Measurements from ENCODE around the gene OSTF1.

The OSTF1 gene

GRCh38 chr9:75087824-75088645 is at the start of gene OSTF1, which contains the start of gene NMRK1:
OSTF1 (plus strand) TSS chr9:75088514; CDS start chr9:75088693, 179 bp downstream.
NMRK1 (minus strand) TSS chr9:75088155; CDS start chr9:75083115, 5,040 bp downstream.
- peak; percentile 63 to 96 (median 73) for DNase-seq (ENCODE audit: low read depth in 2 of 3, low spot score in 2 of 3)

DNA sequence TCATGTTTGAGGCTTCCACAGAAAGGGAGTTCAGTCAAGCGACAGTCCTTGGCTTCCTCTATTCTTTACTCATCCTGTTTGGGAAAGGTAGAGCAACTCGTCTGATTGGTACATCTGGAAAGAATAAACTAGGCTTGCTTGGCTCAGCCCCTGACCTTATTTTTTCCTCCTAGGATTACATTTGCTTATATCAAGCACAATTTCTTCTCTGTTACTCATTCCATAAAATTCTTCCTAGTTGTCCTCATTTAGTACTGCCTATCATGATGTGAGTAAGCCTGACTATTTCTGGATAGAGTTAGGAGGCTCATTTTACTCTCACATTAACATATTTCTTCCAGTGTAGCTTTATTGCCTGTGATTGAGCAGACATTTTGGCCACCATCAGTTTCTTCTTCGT is 49.3 kb upstream of the OSTF1 start:
- DNase-seq (ENCODE audit: low read depth in 2 of 3, low spot score in 2 of 3): no peak

DNA sequence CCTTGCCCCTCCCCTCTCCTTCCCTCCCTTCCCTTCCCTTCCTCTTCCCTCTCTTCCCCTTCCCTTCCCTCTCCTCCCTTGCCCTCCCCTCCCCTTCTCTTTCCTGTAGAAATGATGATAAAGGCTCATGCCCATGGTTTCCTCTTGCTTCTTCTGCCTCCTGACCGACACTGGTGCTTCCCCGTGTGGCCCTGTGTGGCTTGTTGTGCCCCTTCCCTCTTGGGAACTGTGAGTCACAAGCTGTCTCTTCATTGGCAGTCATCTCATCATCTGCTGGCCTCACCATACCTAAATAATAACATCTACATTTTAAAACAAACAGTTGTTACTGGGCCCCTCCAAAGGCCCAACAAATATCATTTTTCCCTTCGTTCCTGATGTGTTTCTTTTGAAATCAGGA is 48.5 kb upstream of the OSTF1 start:
- DNase-seq (ENCODE audit: low read depth in 2 of 3, low spot score in 2 of 3): no peak

GRCh38 chr9:75041041-75041440 is 47.3 kb upstream of the OSTF1 start:
- DNase-seq (ENCODE audit: low read depth in 2 of 3, low spot score in 2 of 3): no peak

DNA sequence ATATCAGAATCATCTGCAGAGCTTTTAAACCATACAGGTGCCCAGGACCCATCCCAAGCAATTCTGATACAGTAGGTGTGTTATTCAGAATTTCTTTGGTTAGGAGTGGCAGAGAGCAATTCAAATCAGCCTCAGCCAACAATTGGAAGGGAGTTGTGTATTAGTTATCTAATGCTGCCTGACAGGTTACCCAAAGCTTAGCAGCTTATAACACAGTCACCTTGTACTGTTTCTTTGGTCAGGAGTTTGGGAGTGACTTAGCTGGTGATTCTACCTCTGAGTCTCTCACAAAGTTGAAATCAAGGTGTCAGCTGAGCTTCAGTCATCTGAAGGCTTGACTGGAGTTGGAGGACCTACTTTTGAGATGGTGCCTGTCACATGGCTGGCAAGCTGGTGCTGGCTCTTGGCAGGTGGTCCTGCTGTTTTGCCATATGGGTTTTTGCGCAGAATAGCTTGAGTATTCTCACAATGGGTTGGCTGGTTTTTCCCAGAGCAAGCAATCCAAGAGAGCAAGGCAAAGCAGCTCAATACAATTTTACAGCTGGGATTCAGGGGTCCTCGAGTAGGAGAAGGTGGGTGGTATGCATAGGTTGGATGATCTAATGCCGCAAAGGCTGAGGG is 41.5 kb upstream of the OSTF1 start:
- DNase-seq (ENCODE audit: low read depth in 2 of 3, low spot score in 2 of 3): no peak

DNA sequence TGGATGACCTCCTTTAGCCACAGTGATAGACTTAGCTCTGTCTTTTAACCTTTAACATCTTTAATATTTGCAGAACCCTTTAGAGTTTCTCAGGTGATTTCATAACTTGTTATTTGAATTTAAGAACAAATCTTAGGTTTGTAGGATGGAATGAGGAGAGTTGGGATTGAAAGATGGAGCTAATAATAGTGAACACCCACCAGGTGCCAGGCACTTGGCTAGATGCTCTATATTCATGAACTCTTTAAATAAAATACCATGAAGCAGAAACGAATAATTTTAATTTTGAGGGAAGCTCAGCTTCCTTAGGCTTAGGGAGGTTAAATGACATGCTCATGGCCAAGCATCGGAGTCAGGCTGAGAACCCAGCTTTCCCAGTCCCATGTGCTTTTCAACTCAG is 40.8 kb upstream of the OSTF1 start:
- DNase-seq (ENCODE audit: low read depth in 2 of 3, low spot score in 2 of 3): no peak

DNA sequence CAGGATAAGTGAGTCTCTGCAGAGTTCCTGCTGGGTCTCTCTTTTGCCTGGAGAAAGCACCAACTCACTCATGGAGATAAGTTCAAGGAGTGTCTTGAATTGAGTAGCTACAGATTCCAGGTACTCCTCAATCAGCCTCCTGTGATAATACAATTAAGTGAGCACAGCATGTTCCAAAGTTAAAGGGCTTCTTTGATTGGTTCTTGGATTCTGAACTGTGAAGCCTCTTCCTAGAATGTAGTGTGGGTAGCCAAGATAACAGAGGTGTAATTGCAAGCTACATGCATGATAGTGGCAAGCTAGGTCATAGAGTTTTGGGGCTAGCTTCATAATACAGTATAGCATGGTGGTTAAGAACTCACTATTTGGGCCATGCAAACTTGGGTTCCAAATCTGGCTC is 37.0 kb upstream of the OSTF1 start:
- DNase-seq (ENCODE audit: low read depth in 2 of 3, low spot score in 2 of 3): no peak

DNA sequence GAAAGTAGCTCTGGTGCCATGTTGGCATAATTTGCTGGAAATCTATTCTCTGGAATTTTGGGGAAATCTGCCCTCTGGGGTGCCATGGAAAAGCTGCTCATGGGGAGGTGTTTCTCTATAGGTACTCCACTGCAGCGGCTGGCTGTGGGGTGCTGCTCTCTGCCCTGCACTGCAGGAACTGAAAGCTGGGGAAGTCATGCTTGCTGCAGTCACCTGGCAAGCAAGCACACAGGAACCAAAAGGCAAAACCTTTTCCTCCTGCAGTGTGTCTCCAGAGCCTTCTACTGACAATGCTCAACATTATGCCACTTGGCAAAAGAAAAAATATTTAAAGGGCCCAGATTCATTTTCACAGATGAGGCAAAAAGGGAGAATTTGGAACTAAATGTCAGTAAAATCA is 34.4 kb upstream of the OSTF1 start:
- no peak for DNase-seq (ENCODE audit: low read depth in 2 of 3, low spot score in 2 of 3)

- no peak for DNase-seq (ENCODE audit: low read depth in 2 of 3, low spot score in 2 of 3)
Observed at GRCh38 chr9:75054368-75055001, 33.8 kb upstream of the OSTF1 start.

DNA sequence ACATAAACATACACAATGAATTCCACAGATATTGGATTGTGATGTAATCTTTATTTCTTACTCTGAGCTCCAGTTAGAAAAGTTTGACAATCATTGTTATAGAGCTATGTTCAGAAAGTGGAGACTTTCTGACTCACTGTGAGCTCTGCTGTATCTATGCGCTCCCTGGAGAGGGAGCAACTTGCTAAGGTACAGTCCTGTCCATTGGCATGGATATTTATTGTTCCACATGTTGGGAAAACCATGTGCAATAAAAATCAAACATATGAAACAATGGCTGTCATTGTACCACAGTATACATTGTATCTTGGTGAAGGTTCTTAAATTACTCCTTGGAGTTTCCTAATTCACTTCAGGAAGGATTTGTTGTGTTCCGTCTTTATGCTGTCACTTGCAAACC is 27.1 kb upstream of the OSTF1 start:
- no peak for DNase-seq (ENCODE audit: low read depth in 2 of 3, low spot score in 2 of 3)

- DNase-seq (ENCODE audit: low read depth in 2 of 3, low spot score in 2 of 3): no peak
Observed at GRCh38 chr9:75063556-75064305, 24.6 kb upstream of the OSTF1 start.

- DNase-seq (ENCODE audit: low read depth in 2 of 3, low spot score in 2 of 3): no peak
Observed at GRCh38 chr9:75064307-75065025, 23.8 kb upstream of the OSTF1 start.

- DNase-seq (ENCODE audit: low read depth in 2 of 3, low spot score in 2 of 3): no peak
Observed at GRCh38 chr9:75065510-75065909, 22.8 kb upstream of the OSTF1 start.

DNA sequence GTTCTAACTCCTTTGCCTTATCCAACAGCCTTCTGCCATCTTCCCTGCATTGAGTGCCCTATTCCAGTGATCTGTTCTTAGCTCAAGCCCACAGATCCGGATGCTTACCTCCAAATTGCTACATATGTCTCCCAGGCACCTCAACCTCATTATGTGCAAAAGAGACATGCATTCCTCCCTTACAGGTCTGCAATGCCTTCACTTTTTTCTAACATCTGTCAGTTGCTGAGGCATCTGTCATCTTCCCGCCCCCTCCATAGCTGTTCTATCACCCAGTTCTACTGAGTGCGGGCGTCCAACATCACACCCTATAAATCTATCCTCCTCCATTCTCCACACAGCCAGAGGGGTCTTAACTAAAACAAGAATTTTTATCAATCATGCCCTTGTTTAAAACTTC is 20.4 kb upstream of the OSTF1 start:
- DNase-seq (ENCODE audit: low read depth in 2 of 3, low spot score in 2 of 3): no peak

DNA sequence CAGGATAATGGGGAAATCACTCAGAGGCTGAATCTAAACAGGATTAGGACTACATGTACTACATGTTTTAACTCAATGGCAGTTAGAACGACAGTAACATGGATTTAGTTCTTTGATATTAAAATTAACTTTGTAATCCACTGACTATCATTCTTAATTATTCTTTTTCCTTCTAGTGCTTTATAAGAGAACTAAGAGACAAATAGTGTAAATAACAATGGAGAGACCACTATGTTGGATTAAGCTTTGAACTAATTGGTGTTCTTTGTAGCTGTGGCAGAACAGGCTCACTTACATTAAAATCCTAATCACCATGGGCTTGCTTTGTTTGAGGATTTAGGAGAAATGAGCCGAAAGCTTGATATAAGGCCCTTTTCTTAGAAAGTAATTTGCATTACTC is 19.1 kb upstream of the OSTF1 start:
- DNase-seq (ENCODE audit: low read depth in 2 of 3, low spot score in 2 of 3): no peak

DNA sequence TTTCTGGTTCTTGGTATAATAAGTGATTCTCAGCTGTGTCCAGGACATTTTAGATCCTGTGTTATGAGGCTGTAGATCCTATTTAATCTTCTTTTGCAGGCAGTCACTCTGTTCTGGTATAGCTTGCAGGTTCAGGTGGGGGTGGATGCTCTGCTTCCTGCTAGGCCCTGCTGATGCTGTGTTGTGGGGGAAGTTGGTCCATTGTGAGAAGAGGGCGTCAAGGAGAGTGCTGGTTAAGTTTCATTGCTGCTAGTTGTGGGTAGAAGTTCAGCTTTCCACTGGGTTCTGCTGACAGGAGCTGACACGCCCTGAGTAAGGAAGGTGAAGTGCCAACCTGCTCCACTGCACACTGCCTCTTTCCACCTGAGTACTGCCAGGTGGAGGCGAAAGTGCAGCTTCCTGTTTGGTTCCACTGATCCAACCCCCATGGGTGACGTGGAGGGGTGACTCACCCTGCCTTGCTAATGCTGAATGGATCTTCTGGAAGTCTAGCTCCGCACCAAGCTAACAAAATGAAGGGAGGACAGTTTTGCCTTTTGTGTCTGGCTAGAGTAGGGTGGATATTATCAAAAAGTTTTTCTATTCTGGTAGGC is 16.7 kb upstream of the OSTF1 start:
- peak in 1 of 3 experiments; percentile 6 for DNase-seq (ENCODE audit: low read depth in 2 of 3, low spot score in 2 of 3)

DNA sequence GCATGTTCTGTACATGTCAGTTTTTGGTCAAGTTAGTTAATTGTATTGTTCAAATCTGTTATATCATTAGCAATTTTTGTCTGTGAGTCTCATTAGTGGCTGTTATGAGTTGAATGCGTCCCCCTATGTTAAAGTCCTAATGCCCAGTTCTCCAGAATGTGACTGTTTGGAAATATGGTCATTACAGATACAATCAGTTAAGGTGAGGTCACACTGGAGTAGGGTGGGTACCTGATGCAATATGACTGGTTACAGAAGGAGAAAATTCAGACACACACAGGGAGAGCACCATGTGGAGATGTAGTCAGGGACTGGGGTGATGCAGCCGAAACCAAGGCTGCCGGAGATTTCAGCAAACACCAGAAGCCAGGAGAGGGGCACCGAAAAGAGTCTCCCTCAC is 15.4 kb upstream of the OSTF1 start:
- DNase-seq (ENCODE audit: low read depth in 2 of 3, low spot score in 2 of 3): no peak

- DNase-seq (ENCODE audit: low read depth in 2 of 3, low spot score in 2 of 3): no peak
Observed at GRCh38 chr9:75081632-75082031, 6.7 kb upstream of the OSTF1 start.

- DNase-seq (ENCODE audit: low read depth in 2 of 3, low spot score in 2 of 3): no peak
Observed at GRCh38 chr9:75083188-75083970, 4.9 kb upstream of the OSTF1 start.

Measured in activated CD8-positive, alpha-beta memory T cell treated with anti-CD3 and anti-CD28 coated beads for 48 hours (primary cell).